Measurements from ENCODE around the gene KIAA2012.

DNA sequence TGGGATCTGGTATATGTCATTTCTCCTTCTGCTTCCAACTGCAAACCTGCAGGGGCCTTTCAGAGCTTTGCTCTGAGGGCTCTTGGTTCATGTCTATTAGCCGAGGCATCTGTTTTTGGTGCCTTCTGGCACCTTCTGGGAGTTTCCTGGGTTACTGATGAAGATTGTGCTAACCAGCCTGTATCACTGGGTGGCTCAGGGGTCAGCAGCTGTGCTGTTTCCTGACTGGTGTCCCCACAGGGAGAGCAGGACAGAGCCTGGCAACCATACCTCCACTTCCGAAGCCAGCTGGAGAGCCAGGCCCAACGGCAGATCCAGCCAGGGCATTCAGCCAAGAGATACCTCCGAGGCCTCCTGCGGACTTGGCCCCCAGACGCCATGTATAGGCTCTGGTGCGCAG lies 17.5 kb downstream of the KIAA2012 start:
- TF ChIP-seq CTCF (IDR thresholded peaks at IDR 0.05) (no peak), POLR2A (IDR thresholded peaks at IDR 0.05) (no peak), POLR2AphosphoS5 (IDR thresholded peaks at IDR 0.05) (no peak)

All from prostate gland (tissue), 2 donors.